KOPT-K1 (cell line): ENCODE results near the gene RGL1.

ENCODE experiments used
- H3K27ac ChIP-seq: fragments of 200-600 bp; sonication (generic); 2 replicates; pipeline ENCODE4 v1.5.1; 2016; ENCODE audit warnings: antibody characterized with exemption, mild to moderate bottlenecking, low read depth, low read length; ENCODE audit not compliant: poor library complexity, severe bottlenecking
- H3K36me3 ChIP-seq: fragments of 200-600 bp; sonication (generic); 2 replicates; pipeline ENCODE4 v1.5.1; 2017; ENCODE audit warnings: antibody characterized with exemption, mild to moderate bottlenecking, low read length, moderate library complexity; ENCODE audit not compliant: insufficient read depth
- H3K9me3 ChIP-seq: fragments of 200-600 bp; sonication (generic); 2 replicates; pipeline ENCODE4 v1.5.1; 2017; ENCODE audit warnings: antibody characterized with exemption, low read length, mild to moderate bottlenecking; ENCODE audit not compliant: insufficient read depth, poor library complexity, severe bottlenecking

The RGL1 gene

GRCh38 chr1:183807549-183808168 lies 2.7 kb downstream of the RGL1 start:
- Histone ChIP-seq H3K36me3 (no peaks in the 10 kb centered on the region), H3K27ac (no peak overlapping the region)

GRCh38 chr1:183808296-183809027 lies 3.5 kb downstream of the RGL1 start:
- Histone ChIP-seq H3K9me3 (no peaks in the 10 kb centered on the region), H3K27ac (no peak overlapping the region), H3K36me3 (no peaks in the 10 kb centered on the region)

More at GRCh38 chr1:183807549-183808168, 2.7 kb downstream of the RGL1 start:
- H3K9me3 ChIP-seq: no peaks in the 10 kb centered on the region

- no peaks in the 10 kb centered on the region for H3K9me3 ChIP-seq
- H3K36me3 ChIP-seq: no peaks in the 10 kb centered on the region
- no peak overlapping the region for H3K27ac ChIP-seq
Observed at GRCh38 chr1:183810121-183810520, 5.2 kb downstream of the RGL1 start.

- H3K27ac ChIP-seq: no peak overlapping the region
- no peaks in the 10 kb centered on the region for H3K36me3 ChIP-seq
- no peaks in the 10 kb centered on the region for H3K9me3 ChIP-seq
Observed at GRCh38 chr1:183810756-183811544, 6.0 kb downstream of the RGL1 start.

- no peaks in the 10 kb centered on the region for H3K9me3 ChIP-seq
- H3K36me3 ChIP-seq: no peaks in the 10 kb centered on the region
- H3K27ac ChIP-seq: no peak overlapping the region
Observed at GRCh38 chr1:183812128-183812527, 7.2 kb downstream of the RGL1 start.

GRCh38 chr1:183812686-183813569 lies 8.0 kb downstream of the RGL1 start:
- Histone ChIP-seq H3K27ac (no peak overlapping the region), H3K9me3 (no peaks in the 10 kb centered on the region), H3K36me3 (no peaks in the 10 kb centered on the region)

- Histone ChIP-seq H3K9me3 (no peaks in the 10 kb centered on the region), H3K27ac (no peak overlapping the region), H3K36me3 (no peaks in the 10 kb centered on the region)
Observed at GRCh38 chr1:183814121-183814681, 9.3 kb downstream of the RGL1 start.

- no peaks in the 10 kb centered on the region for H3K36me3 ChIP-seq
- H3K9me3 ChIP-seq: no peaks in the 10 kb centered on the region
- H3K27ac ChIP-seq: no peak overlapping the region
Observed at GRCh38 chr1:183816110-183816509, 11.2 kb downstream of the RGL1 start.

- Histone ChIP-seq H3K36me3 (no peaks in the 10 kb centered on the region), H3K9me3 (no peaks in the 10 kb centered on the region), H3K27ac (no peak overlapping the region)
Observed at GRCh38 chr1:183817576-183818288, 12.8 kb downstream of the RGL1 start.

- no peaks in the 10 kb centered on the region for H3K36me3 ChIP-seq
- no peaks in the 10 kb centered on the region for H3K9me3 ChIP-seq
- no peak overlapping the region for H3K27ac ChIP-seq
Observed at GRCh38 chr1:183819059-183819458, 14.1 kb downstream of the RGL1 start.

- Histone ChIP-seq H3K27ac (no peak overlapping the region), H3K36me3 (no peaks in the 10 kb centered on the region), H3K9me3 (no peaks in the 10 kb centered on the region)
Observed at GRCh38 chr1:183821309-183821888, 16.5 kb downstream of the RGL1 start.

- H3K27ac ChIP-seq: no peak overlapping the region
- H3K36me3 ChIP-seq: no peaks in the 10 kb centered on the region
- no peaks in the 10 kb centered on the region for H3K9me3 ChIP-seq
Observed at GRCh38 chr1:183821889-183822611, 17.1 kb downstream of the RGL1 start.

GRCh38 chr1:183824291-183824690 lies 19.4 kb downstream of the RGL1 start:
- no peaks in the 10 kb centered on the region for H3K9me3 ChIP-seq
- H3K36me3 ChIP-seq: no peaks in the 10 kb centered on the region
- H3K27ac ChIP-seq: no peak overlapping the region
